VCaP (cell line): ENCODE data around the gene ARID3C.
A peak's percentile ranks its signal among the peaks of the same experiment; 100 is the strongest.

Source experiments
- H3K27ac ChIP-seq: fragments of 450-650 bp; 2 replicates; pipeline ENCODE4 v1.5.1; 2017
- TF ChIP-seq, protein P1 (sequence below): fragments of 450-650 bp; conservative IDR thresholded peaks from 2 replicates; pipeline ENCODE4 v1.5.1; 2017; ENCODE audit warnings: mild to moderate bottlenecking, moderate library complexity

Gene ARID3C

DNA sequence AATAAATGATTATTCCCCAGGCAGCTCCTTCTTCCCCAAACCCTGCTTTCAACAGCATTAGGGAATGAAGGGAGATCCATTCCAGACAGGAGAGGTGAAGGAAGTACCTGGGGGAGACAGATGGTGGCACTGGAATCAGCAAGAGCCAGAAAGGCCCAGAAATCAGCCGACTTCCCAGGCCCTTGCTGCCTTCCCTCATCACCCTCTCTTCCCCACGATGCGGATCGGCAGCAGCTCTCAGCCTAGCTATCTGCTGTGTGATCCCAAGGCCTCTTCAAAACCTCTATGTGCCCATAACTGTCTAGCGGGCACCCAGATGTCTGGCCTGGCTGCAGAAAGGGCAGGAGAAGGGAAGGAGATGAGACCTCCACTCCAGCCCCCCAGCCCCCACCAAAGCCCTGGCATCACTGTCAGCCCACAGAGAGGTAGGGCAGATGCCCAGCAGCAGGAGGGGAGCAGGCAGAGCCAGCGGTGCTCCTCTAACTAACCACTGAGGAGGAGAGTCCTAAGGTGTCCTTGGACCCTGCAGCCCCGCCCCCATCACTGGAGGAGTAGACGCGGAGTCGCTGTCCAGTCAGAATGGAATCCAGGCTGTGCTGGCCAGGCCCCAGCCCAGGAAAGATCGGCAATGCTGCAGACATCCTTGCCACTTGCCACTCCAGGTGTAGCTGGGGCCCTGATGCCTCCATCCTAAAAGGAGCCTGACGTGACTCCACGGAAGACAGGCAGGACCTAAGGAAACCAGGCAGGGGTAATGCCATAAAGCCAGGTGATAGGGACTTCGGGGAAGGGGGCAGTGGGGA is 52.1 kb downstream of the ARID3C start:
- H3K27ac ChIP-seq: peak overlapping the region; percentile 47
- TF ChIP-seq, protein P1, sequence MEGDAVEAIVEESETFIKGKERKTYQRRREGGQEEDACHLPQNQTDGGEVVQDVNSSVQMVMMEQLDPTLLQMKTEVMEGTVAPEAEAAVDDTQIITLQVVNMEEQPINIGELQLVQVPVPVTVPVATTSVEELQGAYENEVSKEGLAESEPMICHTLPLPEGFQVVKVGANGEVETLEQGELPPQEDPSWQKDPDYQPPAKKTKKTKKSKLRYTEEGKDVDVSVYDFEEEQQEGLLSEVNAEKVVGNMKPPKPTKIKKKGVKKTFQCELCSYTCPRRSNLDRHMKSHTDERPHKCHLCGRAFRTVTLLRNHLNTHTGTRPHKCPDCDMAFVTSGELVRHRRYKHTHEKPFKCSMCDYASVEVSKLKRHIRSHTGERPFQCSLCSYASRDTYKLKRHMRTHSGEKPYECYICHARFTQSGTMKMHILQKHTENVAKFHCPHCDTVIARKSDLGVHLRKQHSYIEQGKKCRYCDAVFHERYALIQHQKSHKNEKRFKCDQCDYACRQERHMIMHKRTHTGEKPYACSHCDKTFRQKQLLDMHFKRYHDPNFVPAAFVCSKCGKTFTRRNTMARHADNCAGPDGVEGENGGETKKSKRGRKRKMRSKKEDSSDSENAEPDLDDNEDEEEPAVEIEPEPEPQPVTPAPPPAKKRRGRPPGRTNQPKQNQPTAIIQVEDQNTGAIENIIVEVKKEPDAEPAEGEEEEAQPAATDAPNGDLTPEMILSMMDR: no peak

DNA sequence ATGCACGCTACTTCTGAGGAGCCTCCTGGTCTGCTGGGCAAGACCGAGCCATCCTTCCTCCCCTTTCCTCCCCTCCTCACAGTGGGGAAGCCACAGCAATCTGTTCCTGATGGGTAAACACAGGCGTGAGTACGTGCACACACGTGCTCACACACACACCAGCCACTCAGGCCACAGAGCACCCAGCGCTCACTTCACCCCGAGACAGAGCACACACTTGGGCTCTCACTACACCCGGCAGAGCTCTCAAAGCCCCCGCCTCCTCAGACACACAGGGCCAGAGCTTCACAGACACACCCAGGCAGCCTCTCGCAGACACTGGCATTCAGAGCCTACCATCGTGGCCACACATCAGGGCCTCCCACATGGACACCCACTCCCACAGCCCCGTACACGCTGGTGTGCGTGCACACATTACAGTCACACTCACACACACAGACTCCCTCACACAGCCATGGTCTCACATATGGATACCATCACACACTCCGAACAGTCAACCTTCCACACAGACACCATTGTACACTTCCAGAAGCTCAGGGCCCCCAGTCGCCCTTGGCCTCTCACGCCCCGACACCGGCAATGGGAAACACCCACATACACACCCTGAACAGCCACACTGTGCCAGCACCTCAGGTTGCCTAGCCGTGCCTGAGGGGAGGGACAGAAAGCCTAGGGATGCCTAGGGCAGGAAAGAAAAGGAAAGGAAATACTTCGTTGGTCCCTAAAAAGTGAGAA is 52.8 kb downstream of the ARID3C start:
- peak overlapping the region; percentile 47 for H3K27ac ChIP-seq

DNA sequence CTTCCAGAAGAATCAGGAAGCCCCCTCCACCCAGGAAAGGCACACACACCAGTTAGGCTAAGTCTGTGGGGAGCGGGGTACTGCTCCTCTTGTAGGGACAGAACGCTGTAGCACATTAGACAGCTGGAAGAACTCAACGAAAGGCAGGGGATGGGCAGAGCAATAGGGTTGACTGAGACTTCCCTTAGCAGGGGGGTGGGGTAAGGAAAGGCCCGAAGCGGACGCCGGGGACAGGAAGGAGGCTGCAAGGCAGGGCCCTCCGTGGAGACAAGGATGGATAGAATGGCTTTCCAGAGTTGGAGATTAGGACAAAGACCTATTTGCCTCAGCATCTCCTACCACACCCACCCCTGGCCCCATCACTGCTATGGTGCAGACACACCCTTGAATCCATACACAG is 53.6 kb downstream of the ARID3C start:
- TF ChIP-seq, protein P1: no peak
- H3K27ac ChIP-seq: no peak overlapping the region; the same call in 1 of the 2 replicates

More for the DNA sequence above, 52.8 kb downstream of the ARID3C start:
- TF ChIP-seq, protein P1: no peak

DNA sequence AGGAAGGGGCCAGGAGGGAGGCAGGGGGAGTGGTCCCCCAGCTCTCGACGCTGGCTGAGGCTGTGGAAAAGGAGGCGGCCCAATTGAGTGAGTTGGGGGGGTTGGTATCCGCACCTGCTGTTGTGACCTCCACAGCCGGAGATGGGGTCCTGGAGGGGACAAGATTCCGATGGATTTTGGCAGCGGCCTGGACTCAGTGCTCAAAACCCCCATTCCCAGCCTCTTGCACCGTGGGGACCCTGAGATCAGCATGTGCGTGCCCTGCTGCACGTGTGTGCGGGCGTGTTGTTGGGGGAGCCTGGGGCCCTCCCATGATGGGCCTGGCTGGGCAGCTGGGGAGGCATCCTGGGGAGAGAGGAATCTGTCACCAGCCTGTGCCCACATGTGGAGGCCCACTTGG is 54.3 kb downstream of the ARID3C start:
- no peak overlapping the region for H3K27ac ChIP-seq
- TF ChIP-seq, protein P1: no peak

DNA sequence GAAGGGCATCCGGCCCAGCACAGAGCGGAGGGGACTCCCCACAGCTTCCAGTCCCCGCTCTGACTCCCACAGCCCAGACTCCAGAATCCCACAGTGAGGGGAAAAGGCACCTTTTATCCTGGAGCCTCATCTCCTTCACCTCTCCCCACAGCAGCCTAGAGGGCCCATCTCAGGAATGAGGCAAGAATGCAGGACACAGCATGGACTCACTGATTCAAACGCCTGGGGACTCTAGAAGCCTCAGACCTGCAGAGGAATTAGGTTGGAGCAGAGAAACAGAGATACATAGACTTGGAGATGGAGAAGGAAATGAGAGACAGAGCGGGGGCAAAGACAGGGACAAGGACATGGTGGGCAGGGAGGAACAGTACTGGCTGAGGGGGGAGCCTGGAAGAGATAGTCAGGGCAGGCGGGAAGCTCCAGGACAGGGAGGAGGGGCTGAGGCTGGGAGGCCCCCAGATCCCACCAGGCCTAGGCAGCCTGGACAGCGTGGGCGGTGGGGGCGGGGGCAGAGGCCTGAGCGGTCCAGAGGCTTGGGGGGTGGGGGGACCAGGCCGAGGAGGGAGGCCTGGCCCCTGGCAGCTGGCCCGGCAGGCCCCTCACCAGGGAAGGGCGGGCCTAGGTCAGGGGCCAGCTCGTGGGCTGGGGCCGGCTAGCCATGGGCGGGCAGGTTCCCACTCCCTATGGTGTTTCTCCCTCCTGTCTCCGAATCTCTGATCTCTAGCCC is 55.1 kb downstream of the ARID3C start:
- H3K27ac ChIP-seq: no peak overlapping the region
- TF ChIP-seq, protein P1: no peak

DNA sequence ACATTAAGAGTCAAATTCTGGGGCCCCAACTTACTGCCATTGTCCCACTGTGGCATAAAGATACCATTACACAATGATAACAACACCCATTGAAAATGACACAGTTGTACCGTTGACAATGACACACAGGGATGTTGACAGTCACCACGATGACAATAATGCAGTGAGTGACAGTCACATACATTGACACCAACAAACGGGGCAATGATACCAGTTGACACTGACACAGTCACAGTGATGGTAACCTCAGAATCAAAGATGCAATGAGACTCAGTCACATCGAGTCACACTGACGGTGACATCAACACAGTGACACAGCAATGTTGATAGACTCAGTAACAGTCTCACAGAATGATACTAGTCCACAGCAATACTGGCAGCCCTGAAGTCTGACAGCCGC is 56.2 kb downstream of the ARID3C start:
- H3K27ac ChIP-seq: no peak overlapping the region
- TF ChIP-seq, protein P1: no peak

DNA sequence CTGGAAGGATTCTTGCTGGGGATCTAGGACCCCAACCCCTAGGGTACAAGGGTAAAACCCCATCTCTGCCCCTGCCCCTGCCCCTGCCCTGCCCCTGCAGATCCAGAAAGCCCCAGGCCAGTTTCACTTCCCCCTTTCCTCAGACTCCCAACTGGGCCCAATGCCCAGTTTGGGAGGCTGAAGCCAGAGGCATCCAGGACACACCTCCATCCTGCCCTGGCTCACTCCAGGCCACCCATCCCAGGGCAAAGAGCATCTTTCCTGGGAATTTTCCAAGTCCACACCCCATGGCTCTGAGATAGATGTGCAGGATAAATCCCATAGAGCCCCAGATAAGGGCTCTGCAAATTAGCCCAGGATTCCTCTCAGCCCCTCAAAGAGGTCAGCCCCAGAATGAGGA is 56.8 kb downstream of the ARID3C start:
- H3K27ac ChIP-seq: no peak overlapping the region
- TF ChIP-seq, protein P1: no peak
